Coronary artery (tissue), 2 donors: ENCODE results near the gene CPNE8.

Source experiments
- DNase-seq: peaks from one replicate; pipeline ENCODE4 v3.0.0-alpha.2; 2017; ENCODE audit warnings: low spot score
- H3K27ac ChIP-seq, 2 donors: fragments of 200-600 bp; sonication (generic); one replicate each; pipeline ENCODE4 v1.5.1; 2016 to 2019
- H3K4me3 ChIP-seq: fragments of 200-600 bp; sonication (generic); 2 replicates; pipeline ENCODE4 v1.5.1; 2016; ENCODE audit warnings: mild to moderate bottlenecking, moderate library complexity
- CTCF ChIP-seq: fragments of 200-600 bp; sonication (generic); IDR thresholded peaks from one replicate; pipeline ENCODE4 v1.5.1; 2019; ENCODE audit warnings: antibody characterized with exemption

CPNE8 gene

GRCh38 chr12:38691164-38691563 lies 214.2 kb downstream of the CPNE8 start:
- no peak overlapping the region for H3K4me3 ChIP-seq
- H3K27ac ChIP-seq = no peak overlapping the region
- DNase-seq = no peak
- TF ChIP-seq CTCF = no peak

GRCh38 chr12:38690646-38691045 lies 214.7 kb downstream of the CPNE8 start:
- no peak for DNase-seq

GRCh38 chr12:38689704-38690103 lies 215.7 kb downstream of the CPNE8 start:
- Histone ChIP-seq H3K27ac (no peak overlapping the region), H3K4me3 (no peak overlapping the region)
- no peak for DNase-seq
- TF ChIP-seq CTCF = no peak

More at GRCh38 chr12:38690646-38691045, 214.7 kb downstream of the CPNE8 start:
- no peak overlapping the region for H3K4me3 ChIP-seq
- no peak for TF ChIP-seq CTCF
- H3K27ac ChIP-seq = no peak overlapping the region

- H3K27ac ChIP-seq = no peak overlapping the region
- DNase-seq = no peak
- no peak for TF ChIP-seq CTCF
- no peak overlapping the region for H3K4me3 ChIP-seq
Observed at GRCh38 chr12:38689195-38689594, 216.2 kb downstream of the CPNE8 start.

GRCh38 chr12:38682521-38682920 lies 222.9 kb downstream of the CPNE8 start:
- no peak for TF ChIP-seq CTCF
- H3K4me3 ChIP-seq = no peak overlapping the region
- no peak overlapping the region for H3K27ac ChIP-seq
- no peak for DNase-seq

- no peak for DNase-seq
- no peak overlapping the region for H3K27ac ChIP-seq
- no peak for TF ChIP-seq CTCF
- no peak overlapping the region for H3K4me3 ChIP-seq
Observed at GRCh38 chr12:38669530-38669929, 235.9 kb downstream of the CPNE8 start.

- Histone ChIP-seq H3K4me3 (no peak overlapping the region), H3K27ac (no peak overlapping the region)
- no peak for TF ChIP-seq CTCF
- no peak for DNase-seq
Observed at GRCh38 chr12:38669081-38669480, 236.3 kb downstream of the CPNE8 start.
